Lung (tissue), 12 donors: Measurements from ENCODE around the gene TCIRG1. TPM values are rescaled to one million over a fixed set of nuclear protein-coding genes. Genes with fewer than 3 reads are reported as not detected.

ENCODE experiments used
- ATAC-seq: fragments of 200-7000 bp; cut with Tn5 transposase; one replicate; pipeline ENCODE4 v1.9.1; 2020; ENCODE audit warnings: moderate number of reproducible peaks; ENCODE audit not compliant: insufficient read depth, low FRiP score
- DNase-seq, 3 donors: peaks; one replicate each; pipeline ENCODE4 v3.0.0-alpha.2; 2013 to 2017
- H3K27ac ChIP-seq, 2 donors: one replicate each; pipeline ENCODE4 v1.5.1; 2013; ENCODE audit warnings: mild to moderate bottlenecking in 2 of 2, moderate library complexity in 2 of 2, control low read depth in 1 of 2, inconsistent platforms in 1 of 2, low read depth in 1 of 2, low read length in 1 of 2
- H3K27me3 ChIP-seq, 3 donors: one replicate each; pipeline ENCODE4 v1.5.1; 2013; ENCODE audit warnings: low read length in 2 of 3; ENCODE audit not compliant: control insufficient read depth in 3 of 3, insufficient read depth in 3 of 3
- H3K36me3 ChIP-seq, 4 donors: one replicate each; pipeline ENCODE4 v1.5.1; 2013; ENCODE audit warnings: low read length in 4 of 4, mild to moderate bottlenecking in 1 of 4, moderate library complexity in 1 of 4; ENCODE audit not compliant: control insufficient read depth in 4 of 4, insufficient read depth in 4 of 4
- H3K4me1 ChIP-seq, 5 donors: one replicate each; pipeline ENCODE4 v1.5.1; 2013; ENCODE audit warnings: low read length in 5 of 5, mild to moderate bottlenecking in 2 of 5, moderate library complexity in 1 of 5; ENCODE audit not compliant: control insufficient read depth in 5 of 5, insufficient read depth in 5 of 5
- H3K4me3 ChIP-seq: one replicate; pipeline ENCODE4 v1.5.1; 2013; ENCODE audit warnings: mild to moderate bottlenecking, control low read depth, moderate library complexity
- H3K9ac ChIP-seq, 2 donors: one replicate each; pipeline ENCODE4 v1.5.1; 2013; ENCODE audit warnings: low read length in 2 of 2, control low read depth in 1 of 2; ENCODE audit not compliant: insufficient read depth in 1 of 2
- H3K9me3 ChIP-seq, 4 donors: one replicate each; pipeline ENCODE4 v1.5.1; 2013; ENCODE audit warnings: low read length in 3 of 4, mild to moderate bottlenecking in 1 of 4, moderate library complexity in 1 of 4; ENCODE audit not compliant: control insufficient read depth in 4 of 4, insufficient read depth in 3 of 4
- WGBS, 2 donors: extraction: QIAGEN DNeasy Blood & Tissue Kit; methylation state at CpG; one replicate each; pipeline ENCODE4 v1.1.7; 2013; 5-methylcytosine and 5-hydroxymethylcytosine counted together
- polyA plus RNA-seq, 2 donors: library from polyadenylated mRNA; stranded (reverse); fragments of 200-250 nt; gene quantifications; one replicate each; pipeline ENCODE4 v1.2.1, GENCODE V29; 2013
- total RNA-seq, 2 donors: library from RNA; depleted of rRNA in 1 of 2; stranded (reverse); fragments of >200 nt in 1 of 2; gene quantifications; one replicate each; pipeline ENCODE4 v1.2.1, GENCODE V29; 2014 to 2021
- TF ChIP-seq, protein P1 (sequence below): IDR thresholded peaks from 2 replicates; pipeline ENCODE4 v1.5.1; 2012; ENCODE audit warnings: mild to moderate bottlenecking; ENCODE audit errors: control extremely low read depth, extremely low read depth
- donor health status: control.
- donor health status: control.
- donor health status: Bipolar disorder and iron deficiency.
- donor health status: healthy.
- donor health status: DM: yes; HTN: yes; CAD: no.

Gene TCIRG1
- total and polyA plus RNA-seq, 4 donors: 70.2 to 438 (median 283) TPM

DNA sequence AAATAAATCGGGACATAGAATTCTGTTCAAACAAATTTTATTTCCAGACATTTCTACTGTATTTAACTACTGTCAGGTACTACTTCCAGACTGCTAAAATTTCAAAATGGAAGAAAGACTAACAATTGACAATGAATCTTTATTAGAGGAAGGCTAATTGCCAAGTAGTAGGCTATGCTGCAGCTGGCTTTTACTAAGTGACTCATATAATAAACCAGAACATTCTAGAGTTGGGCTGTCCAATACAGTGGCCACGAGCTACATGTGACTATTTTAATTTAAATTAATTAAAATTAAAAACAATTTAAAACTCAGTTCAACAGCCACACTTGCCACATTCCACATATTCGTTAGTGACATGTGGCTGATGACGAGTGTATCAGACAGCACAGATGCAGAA is 54.7 kb downstream of the TCIRG1 start:
- ATAC-seq: no peak
- 91 to 94% methylated on average over 4 of the region's 4 CpGs for WGBS, 2 donors
- peaks cover 0 to 3% (median 0%) of the 10 kb centered on the region in 4 donors for H3K36me3 ChIP-seq

DNA sequence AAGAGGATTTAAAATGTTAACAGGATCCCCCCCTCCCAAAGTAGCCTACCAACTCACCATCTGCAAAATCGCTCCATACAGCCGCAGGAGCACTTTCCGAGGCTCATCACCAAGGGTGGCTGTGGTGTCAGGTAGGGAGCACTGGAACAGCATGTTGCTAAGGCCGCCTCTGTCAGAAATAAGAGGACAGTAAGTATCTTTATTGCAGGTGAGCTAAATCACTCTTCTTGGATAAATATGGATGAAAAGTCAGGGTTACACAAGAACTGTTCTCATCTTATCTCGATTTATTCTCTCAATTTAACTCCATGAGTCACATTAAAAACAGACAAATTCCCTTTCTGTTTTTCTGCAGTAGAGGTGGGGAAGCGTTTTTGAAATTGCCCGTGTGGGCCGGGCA is 58.1 kb downstream of the TCIRG1 start:
- ATAC-seq (no peak), DNase-seq (no peak)
- peaks cover 0 to 8% (median 4%) of the 10 kb centered on the region in 5 donors for H3K4me1 ChIP-seq
- 94% methylated on average over 8 of the region's 8 CpGs for WGBS, 2 donors
- H3K9ac ChIP-seq: no peak overlapping the region
- no peak overlapping the region for H3K4me3 ChIP-seq
- no peak overlapping the region for H3K27ac ChIP-seq
- H3K9me3 ChIP-seq: no peaks in the 10 kb centered on the region
- H3K27me3 ChIP-seq: no peaks in the 10 kb centered on the region
- TF ChIP-seq, protein P1, sequence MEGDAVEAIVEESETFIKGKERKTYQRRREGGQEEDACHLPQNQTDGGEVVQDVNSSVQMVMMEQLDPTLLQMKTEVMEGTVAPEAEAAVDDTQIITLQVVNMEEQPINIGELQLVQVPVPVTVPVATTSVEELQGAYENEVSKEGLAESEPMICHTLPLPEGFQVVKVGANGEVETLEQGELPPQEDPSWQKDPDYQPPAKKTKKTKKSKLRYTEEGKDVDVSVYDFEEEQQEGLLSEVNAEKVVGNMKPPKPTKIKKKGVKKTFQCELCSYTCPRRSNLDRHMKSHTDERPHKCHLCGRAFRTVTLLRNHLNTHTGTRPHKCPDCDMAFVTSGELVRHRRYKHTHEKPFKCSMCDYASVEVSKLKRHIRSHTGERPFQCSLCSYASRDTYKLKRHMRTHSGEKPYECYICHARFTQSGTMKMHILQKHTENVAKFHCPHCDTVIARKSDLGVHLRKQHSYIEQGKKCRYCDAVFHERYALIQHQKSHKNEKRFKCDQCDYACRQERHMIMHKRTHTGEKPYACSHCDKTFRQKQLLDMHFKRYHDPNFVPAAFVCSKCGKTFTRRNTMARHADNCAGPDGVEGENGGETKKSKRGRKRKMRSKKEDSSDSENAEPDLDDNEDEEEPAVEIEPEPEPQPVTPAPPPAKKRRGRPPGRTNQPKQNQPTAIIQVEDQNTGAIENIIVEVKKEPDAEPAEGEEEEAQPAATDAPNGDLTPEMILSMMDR: no peak
- peaks cover 0 to 3% (median 0%) of the 10 kb centered on the region in 4 donors for H3K36me3 ChIP-seq

More for the DNA sequence above, 54.7 kb downstream of the TCIRG1 start:
- DNase-seq: no peak
- H3K9ac ChIP-seq: no peak overlapping the region
- H3K27ac ChIP-seq: no peak overlapping the region
- no peak overlapping the region for H3K4me3 ChIP-seq
- TF ChIP-seq, protein P1: no peak
- no peaks in the 10 kb centered on the region for H3K27me3 ChIP-seq
- no peaks in the 10 kb centered on the region for H3K9me3 ChIP-seq
- H3K4me1 ChIP-seq: peaks cover 0 to 4% (median 0%) of the 10 kb centered on the region in 5 donors

DNA sequence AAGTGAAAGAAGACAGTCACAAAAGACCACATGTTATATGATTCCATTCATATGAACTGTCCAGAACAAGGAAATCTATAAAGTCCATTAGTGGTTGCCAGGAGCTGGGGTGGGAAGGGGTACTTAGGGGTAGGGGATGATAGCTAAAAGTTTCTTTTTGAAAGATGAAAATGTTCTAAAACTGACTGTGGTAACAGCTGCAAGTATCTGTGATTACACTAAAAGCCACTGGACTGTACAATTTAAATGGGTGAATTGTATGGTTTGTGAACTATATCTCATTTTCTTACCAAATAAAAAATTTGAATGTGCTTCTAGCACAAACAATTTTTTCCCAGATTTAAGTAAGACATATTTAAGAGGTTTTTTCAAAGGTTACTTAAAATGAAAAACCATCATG is 60.2 kb downstream of the TCIRG1 start:
- Histone ChIP-seq H3K9me3 (no peaks in the 10 kb centered on the region), H3K9ac (peak overlapping the region; percentile 37 to 69), H3K27me3 (no peaks in the 10 kb centered on the region), H3K4me1 (peaks cover 0 to 8% (median 4%) of the 10 kb centered on the region in 5 donors), H3K4me3 (no peak overlapping the region), H3K36me3 (peaks cover 0 to 3% (median 0%) of the 10 kb centered on the region in 4 donors), H3K27ac (no peak overlapping the region)
- ATAC-seq (no peak), DNase-seq (no peak)
- TF ChIP-seq, protein P1: no peak
